K562 (cell line): Measurements from ENCODE around the gene DPP3. TPM values are rescaled to one million over a fixed set of nuclear protein-coding genes. Genes with fewer than 3 reads are reported as not detected.

ENCODE experiments used
- ARID3A ChIP-seq: IDR thresholded peaks from 2 replicates; pipeline ENCODE4 v1.6.1; 2012; ENCODE audit warnings: low read depth, low read length, improper control_type of control experiment, borderline replicate concordance
- CBX1 ChIP-seq: sonication (generic); IDR thresholded peaks from 2 replicates; pipeline ENCODE4 v1.6.1; 2016; ENCODE audit warnings: antibody characterized with exemption, low read depth, mild to moderate bottlenecking
- ELK1 ChIP-seq: sonication (generic); formaldehyde crosslinking; IDR thresholded peaks from 2 replicates; pipeline ENCODE4 v1.8.1; 2022; ENCODE audit warnings: missing genetic modification reagents
- FOXA1 ChIP-seq: fragments of 450-650 bp; IDR thresholded peaks from 2 replicates; pipeline ENCODE4 v1.6.1; 2016; ENCODE audit warnings: mild to moderate bottlenecking, borderline replicate concordance
- GATAD2B ChIP-seq: fragments of 450-650 bp; IDR thresholded peaks from 2 replicates; pipeline ENCODE4 v1.6.1; 2017; ENCODE audit warnings: mild to moderate bottlenecking, borderline replicate concordance
- HMGN3 ChIP-seq: IDR thresholded peaks from 2 replicates; pipeline ENCODE4 v1.6.1; 2011; ENCODE audit warnings: borderline replicate concordance, low read depth, mild to moderate bottlenecking, mixed read lengths, low read length; ENCODE audit not compliant: insufficient read length; ENCODE audit errors: extremely low read depth
- HOXB6 ChIP-seq: fragments of 250-450 bp; sonication (Bioruptor Pico); IDR thresholded peaks from 2 replicates; pipeline ENCODE4 v1.5.1; 2022; ENCODE audit warnings: mild to moderate bottlenecking, borderline replicate concordance
- ID3 ChIP-seq, 2 experiments: fragments of 250-450 bp in 1 of 2; fragments of 450-650 bp in 1 of 2; sonication (Bioruptor Pico) in 1 of 2; IDR thresholded peaks; 2 replicates each; pipeline versions ENCODE4 v1.6.1 to v1.8.0; 2016 to 2021; ENCODE audit warnings: mild to moderate bottlenecking in 2 of 2, moderate library complexity in 2 of 2, missing compliant biosample characterization in 1 of 2, missing genetic modification characterization in 1 of 2
- KAT8 ChIP-seq: fragments of 450-650 bp; IDR thresholded peaks from 2 replicates; pipeline ENCODE4 v1.6.1; 2016; ENCODE audit warnings: low read depth, mild to moderate bottlenecking
- MEF2A ChIP-seq: IDR thresholded peaks from 2 replicates; pipeline ENCODE4 v1.6.1; 2011; ENCODE audit warnings: low read depth, mild to moderate bottlenecking, low read length, moderate library complexity; ENCODE audit not compliant: control insufficient read depth
- MEIS2 ChIP-seq: fragments of 450-650 bp; IDR thresholded peaks from 2 replicates; pipeline ENCODE4 v1.6.1; 2014; ENCODE audit warnings: mild to moderate bottlenecking; ENCODE audit not compliant: partially characterized antibody
- NR4A1 ChIP-seq, 2 experiments: fragments of 250-450 bp in 1 of 2; fragments of 450-650 bp in 1 of 2; sonication (Bioruptor Pico) in 1 of 2; IDR thresholded peaks; 2 replicates each; pipeline versions ENCODE4 v1.4.0 to v1.6.1; 2016 to 2020; ENCODE audit warnings: mild to moderate bottlenecking in 2 of 2, missing compliant biosample characterization in 1 of 2, missing genetic modification characterization in 1 of 2, moderate library complexity in 1 of 2
- RB1 ChIP-seq: fragments of 450-650 bp; IDR thresholded peaks from 2 replicates; pipeline ENCODE4 v1.6.1; 2017; ENCODE audit warnings: low read depth, mild to moderate bottlenecking
- RBM14 ChIP-seq: fragments of 200-400 bp; formaldehyde crosslinking; IDR thresholded peaks from 2 replicates; pipeline ENCODE4 v1.6.1; 2018; ENCODE audit warnings: low read depth, mild to moderate bottlenecking, low read length, moderate library complexity, borderline replicate concordance; ENCODE audit not compliant: insufficient read depth
- SMARCC2 ChIP-seq: fragments of 450-650 bp; IDR thresholded peaks from 2 replicates; pipeline ENCODE4 v1.6.1; 2017; ENCODE audit warnings: antibody characterized with exemption, moderate library complexity, mild to moderate bottlenecking, low read depth
- TAF9B ChIP-seq: fragments of 450-650 bp; IDR thresholded peaks from 2 replicates; pipeline ENCODE4 v1.6.1; 2018; ENCODE audit warnings: mild to moderate bottlenecking; ENCODE audit not compliant: partially characterized antibody
- ZBTB1 ChIP-seq: sonication (generic); formaldehyde crosslinking; IDR thresholded peaks from 2 replicates; pipeline ENCODE4 v1.8.1; 2023; ENCODE audit warnings: missing genetic modification reagents, low read depth, mild to moderate bottlenecking, borderline replicate concordance
- ZBTB12 ChIP-seq: fragments of 250-450 bp; sonication (Bioruptor Pico); IDR thresholded peaks from 2 replicates; pipeline ENCODE4 v1.4.0; 2020
- ZNF431 ChIP-seq: sonication (generic); formaldehyde crosslinking; IDR thresholded peaks from 2 replicates; pipeline ENCODE4 v1.8.0; 2022; ENCODE audit warnings: mild to moderate bottlenecking, missing genetic modification reagents
- ZNF449 ChIP-seq: fragments of 250-450 bp; sonication (Bioruptor Pico); IDR thresholded peaks from 2 replicates; pipeline ENCODE4 v1.8.0; 2022; ENCODE audit warnings: moderate library complexity, mild to moderate bottlenecking, inconsistent platforms
- ZNF699 ChIP-seq: fragments of 250-450 bp; sonication (Bioruptor Pico); IDR thresholded peaks from 2 replicates; pipeline ENCODE4 v1.8.0; 2021; ENCODE audit warnings: mild to moderate bottlenecking, moderate library complexity; ENCODE audit not compliant: insufficient replicate concordance
- polyA plus RNA-seq, 8 experiments: library from polyadenylated mRNA; depleted of rRNA in 4 of 8; stranded (reverse) in 5 of 8; unstranded in 3 of 8; fragments of >200 nt; fragmentation: Nextera tagmentation in 2 of 8; fragmentation: Illumina TruSeq in 1 of 8; extraction: Ambion mirVana in 2 of 8; extraction: Trizol in 1 of 8; gene quantifications; 2 replicates each; pipeline versions ENCODE4 v1.2.1 to v1.2.3, GENCODE V29; 2011 to 2014; ENCODE audit warnings: inconsistent platforms in 1 of 8, missing spikeins in 1 of 8
- total RNA-seq, 7 experiments: library from RNA; depleted of rRNA in 6 of 7; stranded (reverse); fragments of >200 nt in 6 of 7; fragmentation: Illumina TruSeq in 2 of 7; extraction: Trizol in 2 of 7; gene quantifications; 2 replicates each; pipeline versions ENCODE4 v1.2.1 to v1.2.3, GENCODE V29; 2011 to 2021; ENCODE audit warnings: low replicate concordance in 1 of 7

Gene DPP3
- total and polyA plus RNA-seq, 9 of the 15 experiments (the other 6 are each of a cell fraction or from before 2014, with no cell fraction given), result 3.7 to 69.2 (median 43.3) TPM

GRCh38 chr11:66467034-66467659 is 13.1 kb upstream of the DPP3 start (continued):
- TF ChIP-seq ZNF449, result no peak
- TF ChIP-seq ZNF431 (CRISPR knock-in tag), result no peak
- TF ChIP-seq ARID3A, result no peak
- TF ChIP-seq KAT8, result no peak
- TF ChIP-seq ZNF699, result no peak
- TF ChIP-seq TAF9B, result no peak
- no peak for TF ChIP-seq RBM14
- TF ChIP-seq MEIS2, result no peak
- TF ChIP-seq CBX1, result no peak
- no peak for TF ChIP-seq SMARCC2
- TF ChIP-seq GATAD2B, result peak; percentile 83
- TF ChIP-seq NR4A1 (CRISPR knock-in tag; IDR thresholded peaks at IDR 0.05), result no peak
- no peak for TF ChIP-seq NR4A1 (tag; IDR thresholded peaks at IDR 0.05)
- no peak for TF ChIP-seq MEF2A
- TF ChIP-seq RB1, result peak; percentile 41; the same call in 1 of the 2 replicates
- no peak for TF ChIP-seq FOXA1
- TF ChIP-seq HMGN3, result peak; percentile 23
- no peak for TF ChIP-seq ZBTB12 (CRISPR knock-in tag)
- TF ChIP-seq HOXB6 (CRISPR knock-in tag), result no peak
- peak; percentile 43; the same call in 1 of the 2 replicates for TF ChIP-seq ZBTB1
- TF ChIP-seq ELK1 (CRISPR knock-in tag), result no peak
- no peak for TF ChIP-seq ID3 (CRISPR knock-in tag; IDR thresholded peaks at IDR 0.05)
- no peak for TF ChIP-seq ID3 (tag; IDR thresholded peaks at IDR 0.05)
